ENCODE measurements around the gene ATG9A. TPM values are rescaled to one million over a fixed set of nuclear protein-coding genes. Genes with fewer than 3 reads are reported as not detected.

ATG9A gene
- polyA plus RNA-seq, 1 donor from 2014 or later, result 26.2 TPM

- H3K27ac ChIP-seq (ENCODE audit: low read length), result no peak overlapping the region
- H4K20me1 ChIP-seq (ENCODE audit: insufficient read depth), result no peaks in the 10 kb centered on the region
- H3K36me3 ChIP-seq (ENCODE audit: insufficient read depth, low read length), result no peaks in the 10 kb centered on the region
- H3K9me3 ChIP-seq (ENCODE audit: low read length), result no peaks in the 10 kb centered on the region
- TF ChIP-seq EZH2 (IDR thresholded peaks at IDR 0.05; ENCODE audit: borderline replicate concordance, insufficient read depth, low read length, poor library complexity, severe bottlenecking) (no peak), EP300 (conservative IDR thresholded peaks at IDR 0.05; ENCODE audit: poor library complexity, severe bottlenecking) (no peak), RAD21 (conservative IDR thresholded peaks at IDR 0.05) (no peak), POLR2AphosphoS5 (IDR thresholded peaks at IDR 0.05) (no peak), SMC3 (conservative IDR thresholded peaks at IDR 0.05; ENCODE audit: poor library complexity) (no peak), MXI1 (conservative IDR thresholded peaks at IDR 0.05; ENCODE audit: poor library complexity, severe bottlenecking) (no peak), TAF1 (IDR thresholded peaks at IDR 0.05; ENCODE audit: low read depth) (no peak), REST (IDR thresholded peaks at IDR 0.05; ENCODE audit: borderline replicate concordance) (no peak)
- TF ChIP-seq, protein P1, sequence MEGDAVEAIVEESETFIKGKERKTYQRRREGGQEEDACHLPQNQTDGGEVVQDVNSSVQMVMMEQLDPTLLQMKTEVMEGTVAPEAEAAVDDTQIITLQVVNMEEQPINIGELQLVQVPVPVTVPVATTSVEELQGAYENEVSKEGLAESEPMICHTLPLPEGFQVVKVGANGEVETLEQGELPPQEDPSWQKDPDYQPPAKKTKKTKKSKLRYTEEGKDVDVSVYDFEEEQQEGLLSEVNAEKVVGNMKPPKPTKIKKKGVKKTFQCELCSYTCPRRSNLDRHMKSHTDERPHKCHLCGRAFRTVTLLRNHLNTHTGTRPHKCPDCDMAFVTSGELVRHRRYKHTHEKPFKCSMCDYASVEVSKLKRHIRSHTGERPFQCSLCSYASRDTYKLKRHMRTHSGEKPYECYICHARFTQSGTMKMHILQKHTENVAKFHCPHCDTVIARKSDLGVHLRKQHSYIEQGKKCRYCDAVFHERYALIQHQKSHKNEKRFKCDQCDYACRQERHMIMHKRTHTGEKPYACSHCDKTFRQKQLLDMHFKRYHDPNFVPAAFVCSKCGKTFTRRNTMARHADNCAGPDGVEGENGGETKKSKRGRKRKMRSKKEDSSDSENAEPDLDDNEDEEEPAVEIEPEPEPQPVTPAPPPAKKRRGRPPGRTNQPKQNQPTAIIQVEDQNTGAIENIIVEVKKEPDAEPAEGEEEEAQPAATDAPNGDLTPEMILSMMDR (IDR thresholded peaks at IDR 0.05; ENCODE audit: poor library complexity, severe bottlenecking), result no peak
- no peak overlapping the region for H3K4me2 ChIP-seq (ENCODE audit: low read length)
- H2AFZ ChIP-seq (ENCODE audit: low read depth, low read length), result no peak overlapping the region
- no peaks in the 10 kb centered on the region for H3K9me2 ChIP-seq (ENCODE audit: insufficient read depth, low read length)
- no peaks in the 10 kb centered on the region for H3F3A ChIP-seq (ENCODE audit: insufficient read depth, low read length, poor library complexity, severe bottlenecking)
- H3K27me3 ChIP-seq (ENCODE audit: insufficient read depth, low read depth, low read length), result no peaks in the 10 kb centered on the region
- H3K4me3 ChIP-seq (ENCODE audit: low read length), result no peak overlapping the region
- H3K9ac ChIP-seq (ENCODE audit: low read length), result no peak overlapping the region
- H3K79me2 ChIP-seq (replicated peaks; ENCODE audit: insufficient read depth, low read length), result no peaks in the 10 kb centered on the region
These were observed 30.5 kb downstream of the ATG9A start for GRCh38 chr2:219198974-219199373.

GRCh38 chr2:219197388-219197787, 32.0 kb downstream of the ATG9A start:
- no peaks in the 10 kb centered on the region for H3K79me2 ChIP-seq (replicated peaks; ENCODE audit: insufficient read depth, low read length)
- H2AFZ ChIP-seq (ENCODE audit: low read depth, low read length), result no peak overlapping the region
- H3K36me3 ChIP-seq (ENCODE audit: insufficient read depth, low read length), result no peaks in the 10 kb centered on the region
- no peaks in the 10 kb centered on the region for H4K20me1 ChIP-seq (ENCODE audit: insufficient read depth)
- H3K27ac ChIP-seq (ENCODE audit: low read length), result no peak overlapping the region
- TF ChIP-seq POLR2AphosphoS5 (IDR thresholded peaks at IDR 0.05) (no peak), SMC3 (conservative IDR thresholded peaks at IDR 0.05; ENCODE audit: poor library complexity) (no peak), MXI1 (conservative IDR thresholded peaks at IDR 0.05; ENCODE audit: poor library complexity, severe bottlenecking) (no peak), RAD21 (conservative IDR thresholded peaks at IDR 0.05) (no peak), EP300 (conservative IDR thresholded peaks at IDR 0.05; ENCODE audit: poor library complexity, severe bottlenecking) (no peak), TAF1 (IDR thresholded peaks at IDR 0.05; ENCODE audit: low read depth) (no peak), EZH2 (IDR thresholded peaks at IDR 0.05; ENCODE audit: borderline replicate concordance, insufficient read depth, low read length, poor library complexity, severe bottlenecking) (no peak), REST (IDR thresholded peaks at IDR 0.05; ENCODE audit: borderline replicate concordance) (no peak)
- TF ChIP-seq, protein P1 (IDR thresholded peaks at IDR 0.05; ENCODE audit: poor library complexity, severe bottlenecking), result no peak
- H3K4me2 ChIP-seq (ENCODE audit: low read length), result no peak overlapping the region
- no peaks in the 10 kb centered on the region for H3K9me3 ChIP-seq (ENCODE audit: low read length)
- H3K27me3 ChIP-seq (ENCODE audit: insufficient read depth, low read depth, low read length), result no peaks in the 10 kb centered on the region
- no peaks in the 10 kb centered on the region for H3K9me2 ChIP-seq (ENCODE audit: insufficient read depth, low read length)
- no peak overlapping the region for H3K4me3 ChIP-seq (ENCODE audit: low read length)
- H3K9ac ChIP-seq (ENCODE audit: low read length), result no peak overlapping the region
- no peaks in the 10 kb centered on the region for H3F3A ChIP-seq (ENCODE audit: insufficient read depth, low read length, poor library complexity, severe bottlenecking)
